WI38 (cell line): Measurements from ENCODE around the gene VKORC1L1.
A peak's percentile ranks its signal among the peaks of the same experiment; 100 is the strongest.
"Not testable (repeated sequence)": the region's sequence is repeated elsewhere in the genome, so short reads cannot be mapped to it uniquely, and the experiment has no call there.

Source experiments
- H3K4me3 ChIP-seq: 2 replicates; pipeline ENCODE4 v1.5.1; 2011; ENCODE audit warnings: low read depth, mild to moderate bottlenecking, control low read depth, low read length
- TF ChIP-seq, protein P1 (sequence below): IDR thresholded peaks from 2 replicates; pipeline ENCODE4 v1.5.1; 2012; ENCODE audit warnings: low read depth, mild to moderate bottlenecking, control low read depth, low read length

The VKORC1L1 gene

DNA sequence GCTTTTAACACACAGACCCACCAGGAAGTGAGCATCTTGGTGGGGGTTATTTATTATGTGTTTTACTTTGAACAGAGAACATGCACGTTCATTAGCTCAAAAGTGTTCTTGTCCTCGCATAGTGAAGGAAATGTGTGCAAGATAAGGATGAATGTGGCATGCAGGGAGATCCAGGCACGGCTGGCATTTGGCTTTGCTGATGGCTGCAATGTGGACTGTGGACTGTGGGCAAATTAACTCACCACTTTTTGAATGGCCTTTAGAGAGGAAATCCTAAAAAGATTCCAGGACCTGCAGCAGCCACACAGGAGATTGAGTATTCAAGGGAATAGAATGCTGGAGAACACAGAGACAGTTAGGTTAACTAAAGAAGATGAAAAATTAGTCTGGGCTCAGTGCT is 6.6 kb upstream of the VKORC1L1 start:
- not testable (repeated sequence) for H3K4me3 ChIP-seq

GRCh38 chr7:65867681-65868080 is 5.2 kb upstream of the VKORC1L1 start:
- not testable (repeated sequence) for H3K4me3 ChIP-seq

DNA sequence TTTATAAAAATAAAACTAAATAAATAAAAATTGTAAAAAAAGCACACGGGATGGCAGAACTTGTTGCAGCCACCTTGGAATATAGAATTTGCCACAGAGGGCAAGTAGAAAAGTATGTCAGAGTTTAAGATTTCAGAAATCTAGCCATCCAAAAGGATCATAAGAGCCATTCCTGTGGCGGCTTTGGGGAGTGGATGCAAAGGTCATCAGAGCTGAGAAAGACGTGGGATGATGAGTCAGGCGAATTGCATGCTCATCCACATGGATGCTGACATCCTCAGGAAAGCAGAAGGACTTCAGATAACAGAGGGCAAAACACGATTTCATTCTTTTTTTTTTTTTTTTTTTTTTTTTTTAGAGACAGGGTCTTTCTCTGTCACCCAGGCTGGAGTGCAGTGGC is 3.6 kb upstream of the VKORC1L1 start:
- not testable (repeated sequence) for H3K4me3 ChIP-seq

- H3K4me3 ChIP-seq = not testable (repeated sequence)
Observed at GRCh38 chr7:65871451-65871850, 1.4 kb upstream of the VKORC1L1 start.

DNA sequence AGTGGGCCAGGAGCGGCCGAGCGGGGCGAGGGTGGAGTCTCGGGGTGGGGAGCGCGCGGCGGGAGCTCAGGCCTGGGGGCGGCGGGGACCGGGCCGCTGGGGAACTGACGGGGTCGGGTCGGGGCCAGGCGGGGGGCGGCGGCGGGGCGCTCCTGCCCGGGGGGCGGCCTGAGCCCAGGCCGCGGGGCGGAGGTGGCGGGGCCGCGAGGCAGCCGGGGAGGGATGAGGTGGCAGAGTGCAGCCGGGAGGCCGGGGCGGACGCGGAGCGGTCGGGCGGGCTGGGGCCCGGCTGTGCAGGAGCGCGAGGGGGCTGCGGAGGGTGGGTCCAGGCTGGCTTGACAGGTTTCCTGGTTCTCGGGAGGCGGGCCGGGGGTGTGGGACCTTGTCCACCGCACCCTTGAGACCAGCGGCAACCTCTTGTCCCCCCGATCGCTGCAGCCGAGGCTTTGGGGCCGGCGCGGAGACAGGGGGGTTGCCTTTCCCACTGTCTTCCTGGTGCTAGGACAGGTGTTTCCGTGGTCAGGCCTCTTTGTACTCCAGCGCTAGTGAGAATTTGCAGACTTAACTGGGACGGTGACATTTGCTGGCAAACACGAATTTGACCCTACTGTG is 814 bp downstream of the VKORC1L1 start:
- peak overlapping the region; percentile 75 for H3K4me3 ChIP-seq

DNA sequence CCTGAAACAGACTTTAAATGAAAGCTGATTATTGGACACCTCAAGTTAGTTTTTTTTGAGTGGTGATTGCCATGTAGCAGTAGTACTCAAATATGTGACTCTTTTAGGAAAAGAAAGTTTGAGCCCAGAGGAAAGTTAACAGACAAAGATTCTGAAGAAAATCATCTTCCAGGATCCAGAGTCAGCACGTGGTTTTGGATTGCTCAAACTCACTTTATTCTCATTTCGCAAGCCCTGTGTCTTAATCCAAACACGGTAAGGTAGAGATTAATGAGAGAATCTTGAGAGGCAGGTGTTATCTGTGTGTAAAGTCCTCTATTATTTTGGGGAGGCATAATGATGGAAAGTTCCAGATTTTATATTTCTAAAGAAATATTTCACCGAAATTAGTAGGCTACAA is 2.8 kb downstream of the VKORC1L1 start:
- H3K4me3 ChIP-seq = not testable (repeated sequence)

GRCh38 chr7:65879292-65880153 is 6.6 kb downstream of the VKORC1L1 start:
- H3K4me3 ChIP-seq = not testable (repeated sequence)

DNA sequence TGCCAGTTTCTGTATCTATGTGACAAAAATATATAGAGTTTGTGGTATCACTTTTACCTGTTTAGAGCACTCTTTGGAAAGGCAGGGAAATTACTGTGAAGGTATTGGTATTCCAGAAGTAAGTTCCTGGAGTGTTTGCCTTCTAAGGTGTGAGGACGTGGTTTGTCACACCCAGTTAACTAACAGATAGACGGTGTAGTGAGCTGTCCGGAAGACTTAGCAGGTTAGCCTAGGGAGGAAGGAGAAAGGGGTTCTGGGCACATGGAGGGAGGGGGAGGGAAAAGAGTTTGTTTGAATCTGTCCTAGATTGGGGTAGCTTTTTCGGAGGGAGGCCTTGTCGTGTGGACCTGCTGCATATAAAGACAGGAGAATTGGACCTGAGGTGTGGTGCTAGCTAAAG is 7.4 kb downstream of the VKORC1L1 start:
- not testable (repeated sequence) for H3K4me3 ChIP-seq

GRCh38 chr7:65884983-65885382 is 12.1 kb downstream of the VKORC1L1 start:
- H3K4me3 ChIP-seq = not testable (repeated sequence)

- H3K4me3 ChIP-seq = not testable (repeated sequence)
Observed at GRCh38 chr7:65885533-65885932, 12.7 kb downstream of the VKORC1L1 start.

- not testable (repeated sequence) for H3K4me3 ChIP-seq
Observed at GRCh38 chr7:65888434-65889156, 15.7 kb downstream of the VKORC1L1 start.

GRCh38 chr7:65889722-65890121 is 16.8 kb downstream of the VKORC1L1 start:
- not testable (repeated sequence) for H3K4me3 ChIP-seq

DNA sequence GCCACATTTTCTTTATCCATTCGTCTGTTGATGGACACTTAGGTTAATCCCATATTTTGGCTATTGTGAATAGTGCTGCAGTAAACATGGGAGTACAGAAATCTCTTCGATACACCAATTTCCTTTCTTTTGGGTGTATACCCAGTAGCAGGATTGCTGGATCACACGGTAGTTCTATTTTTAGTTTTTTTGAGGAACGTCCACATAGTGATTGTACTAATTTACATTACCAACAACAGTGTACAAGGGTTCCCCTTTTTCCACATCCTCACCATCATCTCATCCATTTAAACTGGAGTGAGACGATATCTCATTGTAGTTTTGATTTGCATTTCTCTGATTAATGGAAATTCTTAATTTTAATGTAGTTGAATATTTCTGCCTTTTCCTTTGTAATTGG is 19.3 kb downstream of the VKORC1L1 start:
- TF ChIP-seq, protein P1, sequence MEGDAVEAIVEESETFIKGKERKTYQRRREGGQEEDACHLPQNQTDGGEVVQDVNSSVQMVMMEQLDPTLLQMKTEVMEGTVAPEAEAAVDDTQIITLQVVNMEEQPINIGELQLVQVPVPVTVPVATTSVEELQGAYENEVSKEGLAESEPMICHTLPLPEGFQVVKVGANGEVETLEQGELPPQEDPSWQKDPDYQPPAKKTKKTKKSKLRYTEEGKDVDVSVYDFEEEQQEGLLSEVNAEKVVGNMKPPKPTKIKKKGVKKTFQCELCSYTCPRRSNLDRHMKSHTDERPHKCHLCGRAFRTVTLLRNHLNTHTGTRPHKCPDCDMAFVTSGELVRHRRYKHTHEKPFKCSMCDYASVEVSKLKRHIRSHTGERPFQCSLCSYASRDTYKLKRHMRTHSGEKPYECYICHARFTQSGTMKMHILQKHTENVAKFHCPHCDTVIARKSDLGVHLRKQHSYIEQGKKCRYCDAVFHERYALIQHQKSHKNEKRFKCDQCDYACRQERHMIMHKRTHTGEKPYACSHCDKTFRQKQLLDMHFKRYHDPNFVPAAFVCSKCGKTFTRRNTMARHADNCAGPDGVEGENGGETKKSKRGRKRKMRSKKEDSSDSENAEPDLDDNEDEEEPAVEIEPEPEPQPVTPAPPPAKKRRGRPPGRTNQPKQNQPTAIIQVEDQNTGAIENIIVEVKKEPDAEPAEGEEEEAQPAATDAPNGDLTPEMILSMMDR = no peak
- H3K4me3 ChIP-seq = no peak overlapping the region

- TF ChIP-seq, protein P1 = no peak
- H3K4me3 ChIP-seq = no peak overlapping the region
Observed at GRCh38 chr7:65892835-65893234, 20.0 kb downstream of the VKORC1L1 start.
